HG03097 (cell line): ENCODE results near the gene HSPA9.
"Not testable (repeated sequence)": the region's sequence is repeated elsewhere in the genome, so short reads cannot be mapped to it uniquely, and the experiment has no call there.

Source experiments
- ATAC-seq: cut with Tn5 transposase; IDR thresholded peaks from one replicate; pipeline ENCODE4 v1.9.1; 2021; ENCODE audit not compliant: unreplicated experiment, low FRiP score

HSPA9 gene

DNA sequence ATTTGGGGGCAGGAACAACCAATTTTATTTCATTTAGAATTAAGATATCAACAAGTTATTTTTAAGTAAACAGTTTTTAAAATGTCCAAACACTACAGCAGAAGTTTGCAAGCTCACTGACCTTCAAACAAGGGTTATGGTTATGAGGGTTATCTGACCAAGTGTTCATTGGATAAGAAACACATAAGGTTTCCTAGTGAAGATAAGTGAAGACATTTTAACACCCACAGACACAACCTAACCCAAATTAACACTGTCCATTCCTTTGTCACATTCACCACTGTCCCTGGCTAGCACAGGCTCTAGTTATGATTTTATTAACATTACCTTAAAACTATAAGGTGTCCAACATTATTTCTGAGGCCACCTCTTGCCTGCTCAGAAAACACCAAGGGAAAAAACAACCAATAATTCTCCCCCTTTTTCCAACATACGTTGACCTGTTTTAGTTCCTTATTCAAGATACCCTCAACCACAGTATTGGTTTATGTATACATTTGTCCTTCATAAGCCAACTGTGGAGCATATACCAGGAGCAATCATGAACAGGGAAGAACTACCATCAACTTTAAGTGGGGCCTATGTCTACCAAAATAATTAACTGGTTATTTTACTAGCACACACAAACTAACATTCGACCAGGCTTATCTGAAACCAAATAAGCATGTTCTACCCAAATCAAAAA is 36.1 kb downstream of the HSPA9 start:
- ATAC-seq = no peak

DNA sequence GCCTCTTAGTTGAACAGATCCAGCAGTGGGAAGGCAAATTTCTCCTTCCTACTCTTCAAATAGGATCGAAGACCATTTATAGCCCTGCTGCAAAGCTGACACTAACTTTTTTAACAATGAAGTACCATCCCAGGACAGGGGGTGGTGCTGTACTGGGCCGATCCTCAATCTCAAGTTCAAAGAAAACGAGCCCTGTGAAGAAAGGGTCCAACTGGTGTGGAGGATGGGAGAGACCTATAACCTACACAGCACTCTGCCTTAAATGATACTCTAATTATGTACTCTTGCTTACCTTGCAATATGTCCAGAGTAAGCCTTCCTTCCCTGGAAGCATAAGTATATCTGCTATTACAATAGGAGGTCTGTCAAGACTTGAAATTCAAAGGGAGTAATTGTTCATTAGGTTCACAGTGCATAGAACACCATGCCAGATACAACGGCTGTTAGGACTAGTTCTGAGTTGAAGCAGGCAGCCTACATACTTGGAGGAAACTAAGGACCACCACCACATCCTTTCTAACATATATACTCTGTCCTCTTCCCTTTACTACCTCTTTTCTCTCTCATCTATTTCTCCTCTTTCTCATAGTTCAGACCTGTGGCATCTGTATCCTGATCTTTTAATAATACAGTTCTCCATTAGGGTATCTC is 38.4 kb downstream of the HSPA9 start:
- ATAC-seq = no peak

DNA sequence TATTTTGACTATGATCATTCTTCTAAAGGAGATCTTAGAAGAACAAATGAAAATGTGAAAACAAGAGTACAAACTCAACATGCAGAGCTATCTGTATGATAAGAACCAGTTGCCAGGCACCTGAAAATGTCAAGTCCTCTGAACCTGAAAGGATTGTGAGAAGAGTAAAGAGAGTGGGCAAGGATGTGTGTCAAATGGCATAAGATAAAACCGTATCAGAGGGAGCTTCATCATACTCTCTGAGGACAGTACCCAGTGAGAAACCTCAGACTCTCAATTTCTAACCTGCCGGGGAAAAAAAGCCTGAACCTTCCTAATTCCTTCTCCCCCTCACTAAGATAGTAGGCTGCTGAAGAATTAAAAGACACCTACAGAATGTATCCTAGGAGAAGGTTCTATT is 39.0 kb downstream of the HSPA9 start:
- no peak for ATAC-seq

DNA sequence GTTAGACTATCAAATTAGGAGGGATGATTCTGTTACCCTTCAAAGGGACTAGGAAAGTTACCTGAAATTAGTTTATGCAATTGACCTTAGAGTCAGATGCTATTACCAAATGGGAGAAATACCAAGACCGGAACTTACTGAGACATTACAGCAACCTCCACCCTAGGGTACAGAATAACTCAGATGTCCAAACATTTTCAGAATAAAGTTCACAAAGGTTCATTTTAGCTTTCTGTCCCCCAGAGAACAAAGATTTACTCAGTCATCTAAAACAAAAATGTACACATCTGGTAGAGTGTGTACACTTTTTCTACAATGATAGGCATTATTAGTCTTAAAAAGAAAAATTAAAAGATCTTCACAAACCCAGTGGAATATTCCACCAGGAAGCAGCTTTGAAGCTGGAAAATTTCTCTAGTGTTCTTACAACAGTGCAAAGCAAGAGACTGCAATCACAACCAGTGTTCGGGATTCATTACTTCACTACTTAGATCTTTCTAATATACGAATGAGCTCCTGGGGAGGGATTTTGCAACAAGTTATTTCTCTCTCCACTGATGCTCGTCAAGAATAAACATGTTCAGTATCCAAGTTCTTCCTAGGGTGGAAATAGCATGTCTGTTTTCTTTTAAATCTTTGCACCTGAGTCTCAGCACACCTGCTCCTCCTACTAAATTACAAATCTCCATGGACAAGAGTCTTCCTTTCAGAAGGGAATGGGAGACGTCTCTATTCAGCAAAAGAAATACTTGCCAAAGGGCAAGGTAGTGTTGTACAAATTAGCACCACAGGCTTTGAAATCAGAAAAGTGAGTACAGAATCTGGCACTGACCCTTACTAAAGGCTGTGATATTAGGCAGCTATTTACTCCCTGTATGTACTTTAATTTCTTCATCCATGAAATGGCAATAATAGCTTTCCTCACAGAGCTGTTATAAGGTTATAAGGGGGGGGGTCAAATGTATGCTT is 40.9 kb downstream of the HSPA9 start:
- ATAC-seq = no peak

DNA sequence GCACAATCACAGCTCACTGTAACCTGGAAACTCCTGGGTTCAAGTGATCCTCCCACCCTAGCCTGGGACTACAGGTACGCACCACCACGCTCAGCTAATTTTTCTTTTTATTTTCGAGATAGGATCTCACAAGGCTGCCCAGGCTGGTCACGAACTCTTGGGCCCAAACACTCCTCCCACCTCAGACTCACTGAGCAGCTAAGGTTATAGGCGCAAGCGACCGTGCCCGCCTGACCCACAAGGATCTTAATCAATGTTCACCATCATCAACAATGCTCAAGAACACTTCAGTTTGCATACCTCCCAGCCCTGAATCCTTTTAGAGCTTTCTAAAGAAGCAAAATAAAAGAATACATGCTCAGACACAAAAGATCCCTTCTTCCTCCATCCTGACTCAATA is 45.4 kb downstream of the HSPA9 start:
- no peak for ATAC-seq

DNA sequence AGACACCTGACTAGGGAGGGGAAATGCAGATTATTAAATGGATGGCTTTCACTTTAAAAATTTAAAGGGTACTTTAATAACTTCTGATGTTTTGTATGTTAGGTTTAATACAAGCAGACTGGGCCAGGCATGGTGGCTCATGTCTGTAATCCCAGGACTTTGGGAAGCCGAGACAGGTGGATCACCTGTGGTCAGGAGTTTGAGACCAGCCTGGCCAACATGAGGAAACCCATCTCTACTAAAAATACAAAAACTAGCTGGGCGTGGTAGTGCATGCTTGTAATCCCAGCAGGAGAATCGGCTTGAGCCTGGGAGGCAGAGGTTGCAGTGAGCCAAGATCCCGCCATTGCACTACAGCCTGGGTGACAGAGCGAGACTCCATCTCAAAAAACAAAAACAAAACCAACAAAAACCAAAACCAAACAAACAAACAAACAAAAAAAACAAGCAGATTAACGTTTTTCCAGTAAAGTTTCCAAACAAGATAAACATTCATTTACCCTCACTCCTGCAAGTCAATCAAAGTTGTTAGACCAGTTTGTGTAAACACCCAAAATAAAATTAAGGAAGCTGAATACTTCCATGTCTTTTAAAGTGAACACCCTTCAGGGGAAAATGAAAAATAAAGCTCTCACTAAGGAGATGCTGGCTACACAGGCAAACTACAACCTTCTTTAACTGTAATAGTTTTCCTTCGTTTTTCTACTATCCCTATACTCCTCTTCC is 46.3 kb downstream of the HSPA9 start:
- no peak for ATAC-seq

DNA sequence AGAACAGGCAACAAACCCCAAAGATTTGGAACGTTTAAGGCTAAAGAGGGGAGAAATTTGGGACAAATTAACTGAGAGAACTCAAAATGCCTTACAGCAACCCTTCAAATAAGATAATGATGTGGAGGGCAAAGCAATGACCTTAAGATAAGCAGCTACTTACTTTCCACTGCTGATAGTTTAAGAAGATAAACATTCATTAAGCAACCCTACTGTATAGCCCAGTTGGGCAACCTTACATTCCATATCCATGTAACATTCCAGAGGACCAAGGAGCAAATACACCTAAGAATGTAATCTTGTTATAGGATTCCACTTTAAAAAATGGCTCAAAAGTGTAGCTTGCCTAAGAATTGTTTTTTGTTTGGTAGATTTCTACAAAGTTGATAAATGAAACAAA is 47.0 kb downstream of the HSPA9 start:
- ATAC-seq = no peak

DNA sequence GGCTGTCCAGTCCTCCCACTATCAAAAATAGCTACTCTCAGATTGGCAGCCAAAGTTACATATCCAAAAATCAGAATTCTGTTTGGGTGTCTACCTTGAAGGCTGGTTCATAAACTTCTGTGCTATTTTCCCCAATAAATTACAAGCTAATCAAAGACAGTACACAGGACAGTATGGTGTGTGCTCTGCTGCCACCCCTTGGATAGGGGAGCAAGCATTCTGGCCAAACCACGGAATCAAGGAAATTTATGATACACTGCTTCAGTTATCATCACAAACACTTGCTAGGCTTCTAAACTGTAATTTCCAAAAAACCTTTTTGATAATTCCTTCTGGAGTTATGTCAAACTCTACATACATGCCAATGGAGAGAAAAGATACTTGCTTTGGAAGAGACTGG is 48.0 kb downstream of the HSPA9 start:
- ATAC-seq = no peak

DNA sequence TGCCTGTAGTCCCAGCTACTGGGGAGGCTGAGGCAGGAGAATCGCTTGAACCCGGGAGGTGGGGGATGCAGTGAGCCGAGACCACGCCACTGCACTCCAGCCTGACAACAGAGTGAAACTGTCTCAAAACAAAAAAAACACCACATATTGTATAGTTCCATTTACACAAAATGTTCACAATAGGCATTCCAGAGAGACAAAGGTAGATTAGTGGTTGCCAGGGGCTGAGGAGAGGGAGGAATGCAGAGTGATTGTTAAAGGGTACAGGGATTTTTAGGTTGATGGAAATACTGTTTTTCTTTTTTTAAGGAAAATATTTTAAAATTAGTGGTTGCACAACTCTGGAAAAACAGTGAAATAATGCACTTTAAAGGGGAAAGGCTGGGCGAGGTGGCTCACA is 51.8 kb downstream of the HSPA9 start:
- no peak for ATAC-seq

DNA sequence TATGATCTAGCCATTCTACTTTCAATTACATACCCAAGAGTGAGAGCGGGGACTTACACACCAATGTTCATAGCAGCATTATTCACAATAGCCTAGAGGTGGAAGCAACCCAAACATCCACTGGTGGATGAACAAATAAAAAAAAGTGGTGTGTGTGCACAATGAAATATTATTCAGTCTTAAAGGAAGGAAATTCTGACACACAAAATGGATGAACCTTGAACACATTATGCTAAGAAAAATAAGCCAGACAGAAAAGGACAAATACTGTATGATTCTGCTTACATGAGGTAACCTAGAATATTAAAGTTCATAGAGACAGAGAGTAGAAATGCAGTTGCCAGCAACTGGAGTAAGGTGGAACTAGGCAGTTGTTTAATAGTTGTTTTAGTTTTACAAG is 54.2 kb downstream of the HSPA9 start:
- no peak for ATAC-seq

DNA sequence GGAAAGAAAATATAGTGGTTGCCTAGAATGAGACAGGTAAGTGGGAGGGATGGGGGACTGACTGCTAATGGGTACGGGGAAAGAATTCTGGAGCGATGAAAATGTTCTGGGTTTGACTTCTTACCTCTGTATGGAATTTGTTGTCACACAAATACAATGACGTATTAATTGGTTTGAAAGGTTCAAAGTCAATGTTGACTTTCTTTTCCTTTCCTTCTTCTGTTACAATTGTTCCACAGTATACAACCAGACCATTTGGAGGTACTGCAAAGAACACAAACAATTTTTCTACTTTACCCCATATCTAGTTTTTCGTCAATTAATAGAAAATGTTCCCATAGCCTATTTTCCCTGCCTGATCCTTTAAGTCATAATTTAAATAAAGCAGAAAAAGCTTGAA is 57.8 kb downstream of the HSPA9 start:
- no peak for ATAC-seq

DNA sequence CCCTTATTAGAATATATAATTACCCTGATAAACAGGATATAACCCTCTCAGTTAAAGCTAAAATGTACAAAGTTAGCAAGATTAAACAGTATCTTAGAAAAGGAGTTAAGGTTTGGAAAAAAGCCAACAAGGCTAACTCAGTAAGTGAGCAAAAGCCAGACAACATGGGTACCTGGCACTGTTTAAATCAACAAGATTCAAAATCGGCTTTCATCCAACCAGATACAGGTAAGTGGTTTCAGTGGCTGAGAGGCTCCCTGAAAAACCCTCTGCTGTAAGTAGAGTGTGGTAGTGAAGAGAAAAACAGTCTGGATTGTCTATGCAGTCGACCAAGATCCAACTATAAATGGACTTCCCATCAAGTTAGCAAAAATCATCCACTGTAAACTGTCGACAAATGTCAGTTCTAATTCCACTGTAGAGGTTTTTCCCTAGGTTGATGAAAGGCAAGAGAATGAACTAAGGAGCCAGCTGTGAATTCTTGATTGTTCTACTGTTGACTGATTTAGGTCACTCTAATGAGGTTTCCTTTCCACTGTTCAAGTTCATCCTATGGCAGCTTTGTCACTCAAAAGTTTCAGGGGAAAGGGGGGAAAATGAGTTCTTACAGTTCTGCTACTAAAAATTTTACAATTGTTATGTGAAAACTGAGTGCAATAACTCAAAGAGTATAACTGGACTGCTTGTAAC is 59.5 kb downstream of the HSPA9 start:
- ATAC-seq = no peak

DNA sequence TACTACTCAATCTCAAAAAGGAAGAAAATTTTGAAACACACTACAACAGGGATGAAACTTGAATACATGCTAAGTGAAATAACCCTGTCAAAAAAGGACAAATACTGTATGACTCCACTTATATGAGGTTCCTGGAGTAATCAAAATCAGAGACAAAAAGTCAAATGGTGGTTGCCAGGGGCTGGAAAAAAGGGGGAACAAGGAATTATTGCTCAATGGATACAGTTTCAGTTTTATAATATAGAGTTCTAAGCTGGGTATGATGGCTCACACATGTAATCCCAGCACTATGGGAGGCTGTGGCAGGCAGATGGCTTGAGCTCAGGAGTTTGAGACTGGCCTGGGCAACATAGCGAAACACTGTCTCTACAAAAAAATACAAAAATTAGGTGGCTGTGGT is 61.2 kb downstream of the HSPA9 start:
- no peak for ATAC-seq

DNA sequence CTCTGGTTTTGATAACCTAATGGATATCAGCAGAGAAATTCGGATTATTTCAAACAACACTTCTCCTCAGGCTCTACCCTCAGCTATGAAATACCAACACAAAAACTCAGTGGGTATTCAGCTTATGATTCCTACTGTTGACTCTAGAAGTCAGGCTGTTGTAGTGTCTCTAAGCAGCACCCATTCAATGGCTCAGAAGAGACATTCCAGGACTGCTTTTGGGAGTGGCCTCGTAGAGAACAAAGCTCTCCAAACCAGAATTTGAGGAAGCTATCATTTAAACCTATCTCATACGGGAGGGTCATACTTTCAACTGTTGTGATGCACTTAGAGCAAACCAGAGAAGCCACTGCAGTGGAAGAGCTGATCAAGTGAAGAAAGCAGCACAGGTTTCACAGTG is 66.2 kb downstream of the HSPA9 start:
- no peak for ATAC-seq

DNA sequence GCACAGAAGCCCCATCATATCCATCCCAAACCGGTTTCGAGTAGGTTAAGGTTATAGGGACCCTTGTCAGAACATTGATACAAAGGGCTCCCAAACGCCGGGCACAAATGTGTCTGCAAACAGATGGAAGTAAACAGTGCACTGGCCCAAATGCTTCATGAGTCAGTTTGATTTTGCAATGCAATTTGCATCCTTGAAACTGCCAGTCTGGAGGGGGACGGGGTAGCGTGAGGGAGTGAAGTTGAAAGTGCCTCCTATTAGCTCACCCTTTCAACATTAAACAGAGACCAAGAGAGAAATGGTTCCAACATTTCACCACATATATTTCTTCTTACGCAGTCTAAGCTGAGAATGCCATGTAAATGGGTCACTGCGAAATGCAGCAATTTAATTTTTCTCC is 67.7 kb downstream of the HSPA9 start:
- not testable (repeated sequence) for ATAC-seq

DNA sequence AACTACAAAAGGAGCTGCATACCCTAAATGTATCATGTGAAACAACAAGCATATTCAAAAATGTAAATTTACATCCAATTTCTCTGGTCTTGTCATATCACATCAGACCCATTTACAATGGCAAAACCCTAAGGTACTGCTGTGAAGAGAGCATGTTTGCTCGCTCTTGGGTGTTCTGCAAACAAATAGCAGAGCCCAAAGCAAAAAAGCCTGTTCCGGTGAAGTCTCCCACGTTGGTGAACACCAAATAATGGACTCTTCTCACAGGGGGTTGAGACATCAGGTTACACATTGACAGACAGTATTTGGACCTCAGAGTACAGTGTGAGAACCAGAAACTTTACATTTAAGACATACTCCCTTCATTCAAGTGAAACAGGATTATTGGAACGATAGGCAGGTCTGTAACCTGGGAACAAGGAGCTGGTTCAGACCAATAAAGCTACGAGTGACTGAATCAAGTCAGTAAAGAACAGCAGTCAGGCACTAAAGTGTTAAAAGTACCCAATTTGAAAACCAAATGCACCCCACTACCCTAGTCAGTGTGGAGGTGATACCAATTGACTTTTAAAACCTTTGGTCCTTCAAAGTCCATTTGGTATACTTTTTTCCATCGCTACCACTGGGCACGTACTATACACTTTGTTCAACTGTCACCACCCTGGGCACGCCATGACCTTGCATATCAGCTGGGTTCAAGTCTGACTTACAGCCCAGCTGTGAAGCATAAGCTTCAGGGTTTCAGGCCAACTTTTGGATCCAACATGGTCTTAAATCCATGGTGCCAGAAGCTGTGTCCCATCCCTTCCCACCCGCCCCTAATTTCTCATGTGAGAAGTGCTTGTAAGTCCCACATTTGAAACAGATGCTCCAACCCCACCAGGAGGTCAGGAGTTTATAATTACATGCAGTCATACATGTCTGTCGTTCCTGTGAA is 68.6 kb downstream of the HSPA9 start:
- no peak for ATAC-seq

DNA sequence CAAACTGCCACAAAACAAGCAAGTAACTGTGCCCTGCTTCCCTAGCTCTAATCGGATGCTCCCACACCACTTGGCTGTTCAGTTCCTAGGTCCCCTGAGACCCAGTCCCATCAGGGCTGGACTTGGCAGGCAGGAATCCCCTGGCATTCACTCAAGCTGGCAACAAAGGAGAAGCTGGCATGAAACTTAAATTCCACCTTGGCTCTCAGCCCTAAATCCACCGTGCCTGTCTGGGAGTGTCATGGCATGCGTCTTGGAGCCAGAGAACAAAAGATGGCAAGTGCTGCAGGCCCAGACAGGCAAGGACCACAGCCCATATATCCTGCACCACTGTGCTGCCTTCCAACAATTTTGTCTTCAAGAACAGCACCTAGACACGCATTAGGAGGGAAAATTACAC is 70.4 kb downstream of the HSPA9 start:
- no peak for ATAC-seq
